AG10803 (cell line): ENCODE results near the gene SYT11.
A peak's percentile ranks its signal among the peaks of the same experiment; 100 is the strongest.

Experiments
- DNase-seq: peaks from one replicate; pipeline ENCODE4 v3.0.0; 2010; ENCODE audit warnings: low read depth
- H3K4me3 ChIP-seq: 2 replicates; pipeline ENCODE4 v1.5.1; 2011; ENCODE audit warnings: mild to moderate bottlenecking, low read length, control low read depth
- CTCF ChIP-seq: conservative IDR thresholded peaks from 2 replicates; pipeline ENCODE4 v1.5.1; 2011; ENCODE audit warnings: mild to moderate bottlenecking, low read length, control low read depth, inconsistent platforms

Gene SYT11

GRCh38 chr1:155931332-155932038, 72.1 kb downstream of the SYT11 start:
- peak overlapping the region; percentile 39 for H3K4me3 ChIP-seq
- TF ChIP-seq CTCF = no peak
- DNase-seq = peak; percentile 65

- no peak for DNase-seq
- TF ChIP-seq CTCF = no peak
- H3K4me3 ChIP-seq = no peak overlapping the region
Observed at GRCh38 chr1:155932081-155932480, 72.7 kb downstream of the SYT11 start.

GRCh38 chr1:155932487-155932886, 73.1 kb downstream of the SYT11 start:
- peak; percentile 58 for DNase-seq
- peak overlapping the region; percentile 97; the same call in 1 of the 2 replicates for H3K4me3 ChIP-seq
- TF ChIP-seq CTCF = no peak

- DNase-seq = no peak
- peak overlapping the region; percentile 97 for H3K4me3 ChIP-seq
- no peak for TF ChIP-seq CTCF
Observed at GRCh38 chr1:155933591-155934096, 74.3 kb downstream of the SYT11 start.

GRCh38 chr1:155934097-155934935, 74.9 kb downstream of the SYT11 start, which contains the start of gene KHDC4:
Gene KHDC4, minus strand, starts transcription at chr1:155934413. Its CDS starts 40 bp downstream, at chr1:155934373.
- peak within 1 kb of the TSS; percentile 97 for H3K4me3 ChIP-seq
- no peak for TF ChIP-seq CTCF
- DNase-seq = peak; percentile 98
